ENCODE data around the gene CCL25.

Gene CCL25

GRCh38 chr19:8110931-8111330 lies 58.4 kb downstream of the CCL25 start:
- Histone ChIP-seq H3K27ac (ENCODE audit: low read depth, low read length) (no peak overlapping the region), H3K9ac (ENCODE audit: low read length) (no peak overlapping the region), H3K27me3 (ENCODE audit: control insufficient read depth, insufficient read depth, low read length) (no peaks in the 10 kb centered on the region), H3K4me3 (ENCODE audit: low read length) (no peak overlapping the region), H3K36me3 (ENCODE audit: control insufficient read depth, insufficient read depth, low read length) (no peaks in the 10 kb centered on the region), H3K4me1 (ENCODE audit: control insufficient read depth, insufficient read depth, low read length) (no peaks in the 10 kb centered on the region)

- Histone ChIP-seq H3K4me3 (ENCODE audit: low read length) (no peak overlapping the region), H3K27ac (ENCODE audit: low read depth, low read length) (no peak overlapping the region), H3K36me3 (ENCODE audit: control insufficient read depth, insufficient read depth, low read length) (no peaks in the 10 kb centered on the region), H3K27me3 (ENCODE audit: control insufficient read depth, insufficient read depth, low read length) (no peaks in the 10 kb centered on the region), H3K9ac (ENCODE audit: low read length) (no peak overlapping the region), H3K4me1 (ENCODE audit: control insufficient read depth, insufficient read depth, low read length) (no peaks in the 10 kb centered on the region)
Observed at GRCh38 chr19:8111376-8111775, 58.8 kb downstream of the CCL25 start.

Data from rectal smooth muscle tissue (tissue), 1 donor.